ENCODE data around the gene DUSP3.

Gene DUSP3

GRCh38 chr17:43778337-43779144, at the start of gene DUSP3:
TSS of gene DUSP3 (minus strand) at chr17:43778977. CDS start at chr17:43778924, 53 bp downstream.
- Histone ChIP-seq H3K4me1 (ENCODE audit: insufficient read depth, low read length) (no peaks in the 10 kb centered on the region), H2AFZ (ENCODE audit: low read depth, low read length) (no peak within 1 kb of the TSS), H4K20me1 (ENCODE audit: insufficient read depth, low read length) (no peaks in the 10 kb centered on the region), H3K36me3 (ENCODE audit: insufficient read depth, low read length) (no peaks in the 10 kb centered on the region), H3K4me3 (ENCODE audit: low read depth in 1 of 2, low read length in 2 of 2) (no peak within 1 kb of the TSS), H3K9ac (ENCODE audit: low read depth, low read length) (no peak within 1 kb of the TSS), H3K79me2 (ENCODE audit: insufficient read depth, low read length) (no peaks in the 10 kb centered on the region), H3K27ac (ENCODE audit: low read length) (no peak within 1 kb of the TSS), H3K9me3 (ENCODE audit: insufficient read depth, low read length, severe bottlenecking) (no peaks in the 10 kb centered on the region), H3K27me3 (ENCODE audit: insufficient read depth, low read length, poor library complexity) (peaks cover 21% of the 10 kb centered on the region), H3K4me2 (ENCODE audit: insufficient read depth, low read length) (no peak within 1 kb of the TSS)
- TF ChIP-seq EZH2 (IDR thresholded peaks at IDR 0.05; ENCODE audit: borderline replicate concordance, low read depth, low read length, severe bottlenecking) (no peak), CTCF (IDR thresholded peaks at IDR 0.05; ENCODE audit: borderline replicate concordance, extremely low read depth, low read length, poor library complexity, severe bottlenecking) (no peak)
- ATAC-seq (ENCODE audit: insufficient read depth, low read depth), result no peak
- no peak for DNase-seq

- Histone ChIP-seq H3K4me2 (ENCODE audit: insufficient read depth, low read length) (no peak overlapping the region), H3K4me3 (ENCODE audit: low read depth in 1 of 2, low read length in 2 of 2) (no peak overlapping the region), H3K36me3 (ENCODE audit: insufficient read depth, low read length) (no peaks in the 10 kb centered on the region), H3K4me1 (ENCODE audit: insufficient read depth, low read length) (no peaks in the 10 kb centered on the region), H3K9me3 (ENCODE audit: insufficient read depth, low read length, severe bottlenecking) (no peaks in the 10 kb centered on the region), H3K79me2 (ENCODE audit: insufficient read depth, low read length) (no peaks in the 10 kb centered on the region), H3K9ac (ENCODE audit: low read depth, low read length) (no peak overlapping the region), H3K27me3 (ENCODE audit: insufficient read depth, low read length, poor library complexity) (peaks cover 17% of the 10 kb centered on the region), H4K20me1 (ENCODE audit: insufficient read depth, low read length) (no peaks in the 10 kb centered on the region), H2AFZ (ENCODE audit: low read depth, low read length) (no peak overlapping the region), H3K27ac (ENCODE audit: low read length) (no peak overlapping the region)
- DNase-seq (no peak), ATAC-seq (ENCODE audit: insufficient read depth, low read depth) (no peak)
- TF ChIP-seq EZH2 (IDR thresholded peaks at IDR 0.05; ENCODE audit: borderline replicate concordance, low read depth, low read length, severe bottlenecking) (no peak), CTCF (IDR thresholded peaks at IDR 0.05; ENCODE audit: borderline replicate concordance, extremely low read depth, low read length, poor library complexity, severe bottlenecking) (no peak)
Observed at GRCh38 chr17:43827596-43827995, 48.8 kb upstream of the DUSP3 start.

- H3K36me3 ChIP-seq (ENCODE audit: insufficient read depth, low read length), result no peaks in the 10 kb centered on the region
- no peak for ATAC-seq (ENCODE audit: insufficient read depth, low read depth)
Observed at GRCh38 chr17:43826206-43826605, 47.4 kb upstream of the DUSP3 start.

More at GRCh38 chr17:43826206-43826605, 47.4 kb upstream of the DUSP3 start:
- Histone ChIP-seq H3K4me2 (ENCODE audit: insufficient read depth, low read length) (no peak overlapping the region), H3K9ac (ENCODE audit: low read depth, low read length) (no peak overlapping the region), H3K27me3 (ENCODE audit: insufficient read depth, low read length, poor library complexity) (peaks cover 15% of the 10 kb centered on the region), H3K4me1 (ENCODE audit: insufficient read depth, low read length) (no peaks in the 10 kb centered on the region), H2AFZ (ENCODE audit: low read depth, low read length) (no peak overlapping the region), H4K20me1 (ENCODE audit: insufficient read depth, low read length) (no peaks in the 10 kb centered on the region), H3K79me2 (ENCODE audit: insufficient read depth, low read length) (no peaks in the 10 kb centered on the region), H3K27ac (ENCODE audit: low read length) (no peak overlapping the region), H3K9me3 (ENCODE audit: insufficient read depth, low read length, severe bottlenecking) (no peaks in the 10 kb centered on the region), H3K4me3 (ENCODE audit: low read depth in 1 of 2, low read length in 2 of 2) (no peak overlapping the region)
- TF ChIP-seq EZH2 (IDR thresholded peaks at IDR 0.05; ENCODE audit: borderline replicate concordance, low read depth, low read length, severe bottlenecking) (no peak), CTCF (IDR thresholded peaks at IDR 0.05; ENCODE audit: borderline replicate concordance, extremely low read depth, low read length, poor library complexity, severe bottlenecking) (no peak)
- no peak for DNase-seq

All from DND-41 (cell line).